Stimulated activated CD4-positive, alpha-beta T cell treated with anti-CD3 and anti-CD28 coated beads, TNF-alpha, amount 100 ng/mL, for 24 hours (primary cell): ENCODE data around the gene TLR5.

ENCODE experiments used
- DNase-seq, 3 experiments: peaks; one replicate each; pipeline ENCODE4 v3.0.0-alpha.2; 2020; ENCODE audit warnings: low read depth in 3 of 3

Gene TLR5

GRCh38 chr1:223147873-223148272 is 4.8 kb upstream of the TLR5 start:
- DNase-seq, result no peak

- no peak for DNase-seq
These were observed 4.4 kb upstream of the TLR5 start for GRCh38 chr1:223147409-223147808.

DNA sequence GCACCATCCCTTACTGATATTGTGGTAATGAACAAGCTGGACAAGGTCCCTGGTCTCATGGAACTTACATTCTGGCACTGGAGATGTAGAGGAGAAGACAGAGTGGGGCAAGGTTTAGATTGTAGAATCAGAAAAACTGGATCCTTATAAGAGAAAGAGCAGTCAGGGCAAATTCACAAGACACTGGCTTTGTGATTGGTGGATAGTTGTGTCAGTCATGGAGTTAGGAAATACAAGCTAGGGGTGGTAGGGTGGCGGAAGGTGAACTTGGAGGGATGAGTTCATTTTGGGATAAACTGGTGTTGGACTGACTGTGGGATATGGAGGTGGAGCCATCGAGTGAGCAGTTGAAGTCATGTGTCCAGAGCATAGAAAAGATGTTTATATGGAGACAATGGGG is 3.7 kb upstream of the TLR5 start:
- no peak for DNase-seq

GRCh38 chr1:223144914-223145313 is 1.9 kb upstream of the TLR5 start:
- no peak for DNase-seq

- no peak for DNase-seq
These were observed 1.4 kb upstream of the TLR5 start for GRCh38 chr1:223144431-223144830.

GRCh38 chr1:223143537-223144248 is 645 bp upstream of the TLR5 start:
- DNase-seq, result peak in 1 of 3 experiments; percentile 20

DNA sequence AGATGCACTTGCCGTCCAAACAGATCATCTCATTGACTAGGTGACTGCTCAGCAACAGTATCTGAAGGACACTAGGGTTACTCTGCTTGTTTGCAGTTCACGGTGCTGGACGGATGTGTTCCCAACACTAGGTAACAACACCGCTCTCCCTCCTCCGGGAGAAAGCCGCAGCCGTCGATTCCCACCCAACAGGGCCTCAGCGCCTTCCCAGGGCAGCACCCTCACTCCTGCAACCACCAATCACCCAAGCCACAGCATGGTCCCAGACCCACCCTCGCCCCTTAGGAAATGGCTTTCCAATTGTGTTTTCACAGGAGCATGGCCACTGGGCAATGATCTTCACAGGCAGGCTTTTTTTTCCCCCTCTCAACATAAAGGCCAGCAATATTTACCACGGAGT is 779 bp downstream of the TLR5 start:
- DNase-seq, result no peak

DNA sequence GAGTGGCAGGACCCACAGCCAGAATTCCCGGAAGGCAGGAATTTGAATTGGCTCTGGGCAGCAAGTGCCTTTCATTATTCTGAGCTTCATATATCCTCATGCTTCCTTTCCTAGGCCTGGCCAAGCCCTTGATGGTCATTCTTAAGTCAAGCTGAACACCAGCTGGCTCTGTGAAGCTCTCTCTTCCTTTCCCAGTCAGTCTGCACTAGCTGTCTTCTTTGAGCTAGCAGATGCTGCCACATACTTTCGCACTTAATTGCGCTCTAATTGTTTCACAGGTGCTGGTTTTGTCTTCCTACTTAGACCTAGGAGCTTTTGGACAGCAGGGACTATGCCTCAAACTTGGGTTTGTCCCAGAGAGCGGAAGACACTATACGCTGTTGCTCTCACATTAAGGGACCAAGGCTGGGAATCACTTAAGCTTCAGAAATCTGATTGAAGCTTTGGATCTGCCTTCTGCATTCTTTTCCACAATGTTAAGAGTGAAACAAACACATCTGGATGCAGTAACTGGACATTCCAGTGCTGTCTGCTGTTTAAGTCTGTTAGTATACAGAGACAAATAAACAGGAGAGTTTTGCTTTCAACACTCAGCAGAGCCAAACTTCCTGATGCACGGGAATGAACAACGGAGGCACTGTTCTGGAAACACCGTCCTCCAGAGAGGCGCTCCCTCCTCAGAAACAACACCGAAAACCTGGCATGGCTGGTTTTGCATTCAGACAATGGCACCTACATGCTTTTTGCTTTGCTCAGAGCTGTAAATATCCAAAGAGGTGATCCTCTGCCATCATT is 2.2 kb downstream of the TLR5 start:
- DNase-seq, result no peak

- no peak for DNase-seq
These were observed 5.5 kb downstream of the TLR5 start for GRCh38 chr1:223137455-223138085.

GRCh38 chr1:223136086-223136485 is 7.0 kb downstream of the TLR5 start:
- DNase-seq, result no peak

DNA sequence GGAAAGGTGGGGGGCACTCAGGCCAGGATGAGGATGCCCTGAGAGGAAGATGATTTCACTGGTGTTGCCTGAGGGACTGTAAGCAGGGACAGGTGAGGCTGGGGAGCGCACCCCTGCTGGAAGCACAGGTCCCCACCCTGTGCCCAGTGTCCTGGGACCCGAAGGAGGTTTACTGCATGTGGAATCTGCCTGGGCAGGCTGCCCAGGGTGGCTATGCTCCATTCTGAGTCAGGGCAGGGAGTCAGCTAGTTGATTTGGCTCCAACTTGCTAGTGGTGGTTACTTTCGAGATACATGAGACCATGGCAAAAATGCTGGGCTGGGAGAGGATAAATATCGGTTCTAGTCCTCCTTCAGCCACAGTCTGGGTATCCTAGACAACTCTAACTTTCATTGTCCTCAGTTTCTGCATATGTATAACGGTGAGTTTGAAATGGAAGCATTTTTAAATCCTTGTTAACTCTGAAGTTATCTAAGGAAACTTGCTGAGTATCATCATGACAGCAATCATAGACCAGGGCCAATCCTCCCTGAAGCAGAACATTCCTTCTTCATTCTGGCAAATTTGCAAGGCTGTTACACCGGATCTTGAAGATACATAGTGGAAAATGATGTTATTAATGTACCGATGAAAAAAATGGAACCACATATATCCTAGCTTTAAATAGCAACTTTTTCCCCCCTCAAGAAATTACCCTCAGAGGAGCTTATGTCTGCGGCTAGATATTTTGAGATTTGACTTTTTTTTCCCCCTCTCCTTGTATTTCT is 7.7 kb downstream of the TLR5 start:
- no peak for DNase-seq

DNA sequence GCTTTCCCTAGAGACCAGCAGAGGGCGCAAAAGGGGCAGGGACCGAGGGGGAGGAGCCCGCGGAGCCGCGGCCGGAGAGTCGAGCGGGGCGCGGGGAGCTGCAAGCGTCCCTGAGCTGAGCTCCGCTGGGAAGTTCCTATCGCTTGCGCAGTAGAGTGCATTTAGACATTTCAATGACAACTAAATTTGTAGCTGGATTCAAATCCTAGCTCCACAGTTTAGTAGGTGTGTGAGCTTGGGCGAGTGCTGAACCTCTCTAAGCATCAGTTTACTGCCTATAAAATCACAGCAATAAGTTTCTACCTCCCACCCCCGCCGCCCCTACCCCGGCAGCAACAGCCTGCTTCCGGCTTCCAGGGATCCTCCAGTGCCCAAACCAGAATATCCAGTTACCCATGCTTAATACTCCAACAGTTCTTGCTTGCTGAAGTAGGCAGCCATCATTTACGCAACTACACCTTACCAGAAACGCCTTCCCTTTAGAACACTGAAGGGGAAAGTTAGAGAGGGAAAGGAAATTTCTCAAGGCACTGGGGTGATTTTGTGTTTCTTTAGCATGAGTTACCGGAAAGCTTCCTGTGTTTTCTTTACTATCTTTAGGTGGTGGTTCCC is 9.1 kb downstream of the TLR5 start:
- DNase-seq, result peak; percentile 54 to 75 (median 66)

- DNase-seq, result no peak
These were observed 9.7 kb downstream of the TLR5 start for GRCh38 chr1:223133306-223133823.

- DNase-seq, result peak in 2 of 3 experiments; percentile 41 to 65
These were observed 13.7 kb downstream of the TLR5 start for GRCh38 chr1:223129229-223129901.

GRCh38 chr1:223126741-223127140 is 16.3 kb downstream of the TLR5 start:
- DNase-seq, result no peak

DNA sequence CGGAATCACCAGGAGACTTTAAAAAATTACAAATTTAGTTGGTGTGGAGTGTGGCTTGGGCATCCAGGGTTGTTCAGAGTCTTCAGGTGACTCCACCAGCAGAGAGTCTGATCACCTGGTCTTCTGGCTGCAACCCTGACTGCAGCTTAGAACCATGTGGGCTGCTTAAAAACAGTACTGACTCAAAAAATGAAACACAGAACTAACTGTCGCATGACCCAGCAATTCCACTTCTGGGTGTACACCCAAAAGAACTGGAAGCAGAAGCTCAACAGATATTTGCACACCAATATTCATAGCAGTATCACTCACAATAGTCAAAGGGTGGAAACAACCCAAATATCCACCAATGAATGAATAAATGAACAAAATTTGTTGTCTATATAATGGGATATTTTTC is 17.3 kb downstream of the TLR5 start:
- no peak for DNase-seq

DNA sequence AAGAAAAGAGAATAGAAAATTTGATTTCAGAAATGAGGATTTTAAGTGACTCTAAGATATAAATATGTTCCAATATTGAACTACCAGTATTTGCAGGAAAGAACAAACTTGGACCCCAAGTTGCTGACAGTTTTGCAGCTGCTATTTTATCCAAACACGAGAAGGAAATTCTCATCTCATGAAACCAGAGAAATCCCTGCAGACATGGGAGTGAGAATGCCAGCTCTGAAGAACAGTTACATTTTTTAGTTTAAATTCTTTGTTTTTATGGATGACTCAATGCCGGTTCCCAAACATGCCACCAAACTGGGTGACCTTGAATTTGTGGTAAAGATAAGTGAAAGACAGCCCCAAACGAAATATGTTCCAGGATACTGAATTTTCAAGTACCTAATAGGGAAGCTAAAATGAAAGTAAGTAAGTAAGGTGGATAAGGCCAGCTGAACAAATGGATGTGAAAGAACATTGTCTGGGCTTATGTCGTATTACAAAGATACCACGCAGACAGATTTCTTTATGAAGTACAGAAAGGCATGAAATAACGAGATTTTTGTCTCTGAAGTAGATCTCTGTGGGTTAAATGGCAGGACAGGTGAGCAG is 19.9 kb downstream of the TLR5 start:
- no peak for DNase-seq

DNA sequence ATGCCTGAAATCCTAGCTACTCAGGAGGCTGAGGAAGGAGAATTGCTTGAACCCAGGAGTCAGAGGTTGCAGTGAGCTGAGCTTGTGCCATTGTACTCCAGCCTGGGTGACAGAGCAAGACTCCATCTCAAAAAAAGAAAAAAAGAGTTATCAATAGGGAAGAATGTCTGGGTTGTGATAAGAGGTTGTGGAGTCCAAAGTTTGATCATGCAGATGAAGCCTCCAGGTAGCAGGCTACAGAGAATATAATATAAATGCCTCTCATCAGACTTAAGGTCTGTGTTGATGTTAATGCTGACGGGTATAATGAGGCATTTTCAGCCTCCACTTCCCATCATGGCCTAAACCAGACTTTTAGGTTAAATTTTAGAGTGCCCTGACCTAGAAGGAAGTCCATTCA is 24.6 kb downstream of the TLR5 start:
- no peak for DNase-seq

DNA sequence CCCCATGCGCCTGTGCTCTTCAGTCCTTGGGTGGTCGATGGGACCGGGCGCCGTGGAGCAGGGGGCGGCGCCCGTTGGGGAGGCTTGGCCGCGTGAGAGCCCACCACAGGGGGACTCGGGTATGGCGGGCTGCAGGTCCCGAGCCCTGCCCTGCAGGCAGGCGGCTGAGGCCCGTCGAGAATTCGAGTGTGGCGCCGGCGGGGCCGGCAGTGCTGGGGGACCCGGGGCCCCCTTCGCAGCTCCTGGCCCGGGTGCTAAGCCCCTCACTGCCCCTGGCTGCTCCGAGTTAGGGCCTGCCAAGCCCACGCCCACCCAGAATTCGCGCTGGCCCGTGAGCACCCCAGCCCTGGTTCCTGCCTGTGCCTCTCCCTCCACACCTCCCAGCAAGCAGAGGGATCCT is 26.1 kb downstream of the TLR5 start:
- DNase-seq, result no peak

GRCh38 chr1:223114871-223115270 is 28.2 kb downstream of the TLR5 start:
- DNase-seq, result no peak
